GM18520 (cell line): Measurements from ENCODE around the gene VWA5B2.

Experiments used
- ATAC-seq: cut with Tn5 transposase; IDR thresholded peaks from one replicate; pipeline ENCODE4 v1.9.1; 2021; ENCODE audit not compliant: unreplicated experiment

Gene VWA5B2

DNA sequence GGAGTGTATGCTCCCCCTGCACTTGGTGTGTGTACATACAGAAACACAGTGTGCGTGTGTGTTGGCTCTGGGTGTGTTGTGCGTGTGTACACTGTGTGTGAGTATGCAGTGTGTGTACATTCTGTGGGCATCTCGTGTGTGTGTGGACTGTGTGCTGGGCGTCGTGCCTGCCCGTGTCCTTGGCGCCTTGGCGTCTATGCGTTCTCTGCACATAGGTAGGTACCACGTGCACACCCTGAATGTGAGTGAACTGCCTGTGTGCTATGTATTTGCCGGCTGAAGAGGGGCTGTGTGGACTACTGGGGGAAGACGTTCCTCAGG, 46.0 kb downstream of the VWA5B2 start:
- no peak for ATAC-seq

DNA sequence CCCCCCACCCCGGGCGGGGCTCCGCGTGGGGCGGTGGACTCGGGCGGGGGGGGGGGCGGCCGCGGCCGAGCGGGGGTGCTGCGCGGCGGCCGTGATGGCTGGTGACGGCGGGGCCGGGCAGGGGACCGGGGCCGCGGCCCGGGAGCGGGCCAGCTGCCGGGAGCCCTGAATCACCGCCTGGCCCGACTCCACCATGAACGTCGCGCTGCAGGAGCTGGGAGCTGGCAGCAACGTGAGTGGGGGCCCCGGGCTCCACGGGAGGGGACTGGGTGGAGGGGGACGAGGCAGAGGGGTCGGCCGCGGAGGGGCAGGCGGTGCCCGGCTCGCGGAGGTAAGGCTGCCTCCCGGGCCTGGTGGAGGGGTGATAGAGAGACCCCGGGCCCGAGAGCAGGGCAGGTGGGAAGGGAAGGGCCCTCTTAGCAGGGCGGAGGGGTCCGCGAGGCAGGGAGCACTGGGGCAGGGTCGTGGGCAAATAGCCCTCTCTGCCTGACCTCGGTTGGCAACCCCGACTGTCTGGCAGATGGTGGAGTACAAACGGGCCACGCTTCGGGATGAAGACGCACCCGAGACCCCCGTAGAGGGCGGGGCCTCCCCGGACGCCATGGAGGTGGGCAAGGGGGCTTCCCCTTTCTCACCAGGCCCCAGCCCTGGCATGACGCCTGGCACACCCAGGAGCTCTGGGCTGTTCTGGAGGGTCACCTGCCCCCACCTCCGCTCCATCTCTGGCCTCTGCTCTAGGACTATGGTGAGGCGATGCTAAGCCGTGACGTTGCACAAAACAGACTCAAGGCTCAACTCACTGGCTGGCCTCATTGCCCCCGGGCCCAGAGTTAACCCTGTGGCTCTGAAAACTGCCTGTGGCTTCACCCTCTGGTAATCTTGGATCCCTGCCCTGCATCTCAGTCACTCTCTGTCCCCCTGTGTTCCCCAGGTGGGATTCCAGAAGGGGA, 46.9 kb downstream of the VWA5B2 start, which contains the start of gene ECE2:
TSS of gene ECE2 (plus strand) at position 62 of the 950 bp plus-strand sequence. CDS start at position 194, 132 bp downstream.
- no peak for ATAC-seq

DNA sequence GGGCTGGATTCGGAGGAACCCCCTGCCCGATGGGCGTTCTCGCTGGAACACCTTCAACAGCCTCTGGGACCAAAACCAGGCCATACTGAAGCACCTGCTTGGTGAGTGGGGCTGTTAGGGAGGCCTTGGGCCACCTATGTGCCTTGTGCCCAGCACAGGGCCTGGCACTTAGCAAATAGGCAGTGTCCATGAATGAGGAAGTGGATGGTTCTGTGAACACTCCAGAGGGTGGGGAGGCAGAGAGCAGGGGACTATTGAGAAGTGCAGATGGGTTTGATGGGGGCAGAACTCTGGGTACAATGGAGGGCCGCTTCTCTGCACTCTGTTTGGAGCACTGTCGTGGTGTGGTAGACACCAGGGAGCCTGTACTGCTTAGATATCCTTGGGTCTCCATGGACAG, 48.0 kb downstream of the VWA5B2 start:
- no peak for ATAC-seq

DNA sequence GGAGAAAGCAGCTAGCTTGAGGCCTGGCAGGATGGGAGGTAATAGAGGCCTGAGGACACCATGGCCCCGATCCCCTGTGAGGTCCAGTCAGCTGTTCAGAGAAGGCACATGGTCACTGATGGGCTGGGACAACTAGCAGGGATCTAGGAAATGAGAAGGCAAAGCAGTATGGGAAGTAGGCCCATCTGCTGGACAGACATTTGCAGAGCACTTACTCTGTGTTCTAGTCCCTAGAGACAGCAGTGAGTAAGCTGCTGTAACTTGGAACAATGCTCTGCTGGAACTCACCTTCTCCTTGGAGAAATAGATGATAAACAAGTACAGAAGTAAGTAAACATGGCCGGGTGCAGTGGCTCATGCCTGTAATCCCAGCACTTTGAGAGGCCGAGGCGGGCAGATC, 53.6 kb downstream of the VWA5B2 start:
- ATAC-seq: no peak

DNA sequence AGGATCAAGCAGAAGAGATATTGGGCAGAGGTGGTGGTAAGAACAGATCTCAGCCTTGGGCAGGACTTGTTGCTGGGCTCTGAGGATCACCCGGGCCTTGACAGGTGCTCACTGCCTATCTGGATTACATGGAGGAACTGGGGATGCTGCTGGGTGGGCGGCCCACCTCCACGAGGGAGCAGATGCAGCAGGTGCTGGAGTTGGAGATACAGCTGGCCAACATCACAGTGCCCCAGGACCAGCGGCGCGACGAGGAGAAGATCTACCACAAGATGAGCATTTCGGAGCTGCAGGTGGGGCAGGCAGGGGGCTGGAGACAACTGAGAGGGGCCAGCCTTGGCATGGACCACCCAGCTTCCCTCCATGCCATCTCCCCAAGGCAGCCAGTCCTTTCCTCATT, 54.3 kb downstream of the VWA5B2 start:
- no peak for ATAC-seq

DNA sequence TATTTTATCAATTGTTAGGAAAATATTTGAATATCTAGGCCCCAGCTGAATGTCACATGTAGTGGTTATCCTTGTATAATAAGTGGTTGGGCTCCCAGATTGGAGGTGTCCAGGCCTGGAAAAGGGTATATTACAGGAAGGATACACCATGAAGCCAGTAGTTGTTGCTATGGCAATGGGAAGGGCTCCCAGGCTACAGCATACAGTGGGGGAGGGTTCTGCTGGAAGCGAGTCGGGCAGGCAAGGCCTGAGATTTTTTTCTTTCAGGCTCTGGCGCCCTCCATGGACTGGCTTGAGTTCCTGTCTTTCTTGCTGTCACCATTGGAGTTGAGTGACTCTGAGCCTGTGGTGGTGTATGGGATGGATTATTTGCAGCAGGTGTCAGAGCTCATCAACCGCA, 55.3 kb downstream of the VWA5B2 start:
- no peak for ATAC-seq

DNA sequence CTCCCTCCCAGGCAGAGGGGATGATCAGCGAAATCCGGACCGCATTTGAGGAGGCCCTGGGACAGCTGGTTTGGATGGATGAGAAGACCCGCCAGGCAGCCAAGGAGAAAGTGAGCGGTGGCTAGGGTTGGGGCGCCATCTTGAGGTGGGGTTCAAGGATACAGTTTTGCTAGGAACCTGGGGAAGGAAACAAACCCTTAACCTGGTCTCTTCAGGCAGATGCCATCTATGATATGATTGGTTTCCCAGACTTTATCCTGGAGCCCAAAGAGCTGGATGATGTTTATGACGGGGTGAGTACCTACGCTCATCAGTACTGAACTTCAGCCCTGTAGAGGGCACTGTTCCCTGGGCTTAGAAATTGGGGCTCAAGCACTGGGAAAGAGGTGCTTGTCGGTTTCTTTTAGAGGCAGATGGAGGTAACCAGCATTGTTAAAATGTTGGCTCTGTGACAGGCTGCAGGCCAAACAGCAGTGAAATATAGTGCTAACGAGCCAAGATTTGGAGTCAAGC, 60.1 kb downstream of the VWA5B2 start:
- ATAC-seq: no peak

DNA sequence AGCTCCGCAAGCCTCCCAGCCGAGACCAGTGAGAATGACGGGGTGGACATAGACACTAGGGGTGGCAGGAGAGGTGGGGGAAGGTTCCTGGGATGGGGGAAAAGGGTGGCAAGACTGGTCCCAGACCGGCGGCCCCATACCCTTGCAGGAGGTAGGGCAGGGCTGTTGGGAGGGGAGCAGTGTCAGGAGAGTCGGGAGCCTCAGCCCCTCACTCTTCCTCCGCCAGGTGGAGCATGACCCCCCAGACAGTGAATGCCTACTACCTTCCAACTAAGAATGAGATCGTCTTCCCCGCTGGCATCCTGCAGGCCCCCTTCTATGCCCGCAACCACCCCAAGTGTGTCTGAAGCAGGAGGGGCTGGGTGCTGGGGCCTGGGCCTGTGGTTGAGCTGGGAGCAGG, 60.9 kb downstream of the VWA5B2 start:
- no peak for ATAC-seq

DNA sequence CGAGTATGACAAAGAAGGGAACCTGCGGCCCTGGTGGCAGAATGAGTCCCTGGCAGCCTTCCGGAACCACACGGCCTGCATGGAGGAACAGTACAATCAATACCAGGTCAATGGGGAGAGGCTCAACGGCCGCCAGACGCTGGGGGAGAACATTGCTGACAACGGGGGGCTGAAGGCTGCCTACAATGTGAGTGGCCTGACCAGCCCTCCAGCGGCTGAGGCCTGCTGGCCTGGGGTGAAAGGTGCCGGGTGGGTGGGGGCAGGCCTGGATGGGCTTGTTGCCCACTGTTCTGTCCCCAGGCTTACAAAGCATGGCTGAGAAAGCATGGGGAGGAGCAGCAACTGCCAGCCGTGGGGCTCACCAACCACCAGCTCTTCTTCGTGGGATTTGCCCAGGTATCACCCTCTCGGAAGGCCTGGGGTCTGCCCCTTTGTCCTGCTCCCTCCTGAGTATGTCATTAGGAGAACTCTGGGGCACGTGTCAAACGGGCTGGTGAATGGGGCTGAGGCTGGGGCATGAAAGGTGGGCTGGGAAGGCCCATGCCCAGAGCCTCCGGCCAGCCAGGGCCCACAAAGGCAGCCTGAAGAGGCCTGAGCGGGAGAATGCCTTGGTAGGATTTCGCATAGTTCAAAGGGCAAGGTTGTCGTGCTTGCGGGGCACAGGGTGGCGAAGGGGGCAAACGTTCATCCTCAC, 61.8 kb downstream of the VWA5B2 start:
- ATAC-seq: no peak
